Spleen (tissue), 11 donors: ENCODE data around the gene NOA1. TPM values are rescaled to one million over a fixed set of nuclear protein-coding genes. Genes with fewer than 3 reads are reported as not detected.
"Not testable (repeated sequence)": the region's sequence is repeated elsewhere in the genome, so short reads cannot be mapped to it uniquely, and the experiment has no call there.

Experiments used
- DNase-seq: peaks from one replicate; pipeline ENCODE4 v3.0.0-alpha.2; 2020
- H3K27ac ChIP-seq, 8 donors: fragments of 200-600 bp; sonication (generic) in 7 of 8; 1 replicate in 4 of 8; 2 replicates in 4 of 8; pipeline versions ENCODE4 v1.5.0 to v1.8.0; 2016 to 2021; ENCODE audit warnings: inconsistent platforms in 4 of 8, mild to moderate bottlenecking in 4 of 8, moderate library complexity in 1 of 8
- H3K27me3 ChIP-seq, 7 donors: fragments of 200-600 bp; sonication (generic) in 6 of 7; replicated peaks in 1 of 7; 1 replicate in 4 of 7; 2 replicates in 3 of 7; pipeline versions ENCODE4 v1.5.0 to v1.8.0; 2016 to 2021; ENCODE audit warnings: inconsistent platforms in 3 of 7, mild to moderate bottlenecking in 1 of 7
- H3K36me3 ChIP-seq, 6 donors: fragments of 200-600 bp; sonication (generic) in 5 of 6; 1 replicate in 4 of 6; 2 replicates in 2 of 6; pipeline versions ENCODE4 v1.5.0 to v1.8.0; 2016 to 2021; ENCODE audit warnings: inconsistent platforms in 2 of 6
- H3K4me1 ChIP-seq, 6 donors: fragments of 200-600 bp; sonication (generic) in 5 of 6; 1 replicate in 3 of 6; 2 replicates in 3 of 6; pipeline versions ENCODE4 v1.5.0 to v1.8.0; 2016 to 2021; ENCODE audit warnings: inconsistent platforms in 3 of 6
- H3K4me3 ChIP-seq, 8 donors: fragments of 200-600 bp; sonication (generic) in 7 of 8; 1 replicate in 4 of 8; 2 replicates in 4 of 8; pipeline versions ENCODE4 v1.5.0 to v1.8.0; 2016 to 2021; ENCODE audit warnings: inconsistent platforms in 4 of 8, mild to moderate bottlenecking in 4 of 8, moderate library complexity in 2 of 8
- H3K9me3 ChIP-seq, 8 donors: fragments of 200-600 bp; sonication (generic) in 7 of 8; 1 replicate in 4 of 8; 2 replicates in 4 of 8; pipeline versions ENCODE4 v1.5.0 to v1.8.0; 2016 to 2021; ENCODE audit warnings: inconsistent platforms in 4 of 8
- POLR2A ChIP-seq, 3 donors: fragments of 450-650 bp; IDR thresholded peaks; one replicate each; pipeline ENCODE4 v1.5.1; 2017; ENCODE audit warnings: antibody characterized with exemption in 3 of 3, mild to moderate bottlenecking in 1 of 3
- POLR2AphosphoS5 ChIP-seq, 3 donors: sonication (generic); formaldehyde crosslinking; IDR thresholded peaks; one replicate each; pipeline ENCODE4 v1.5.1; 2017; ENCODE audit warnings: antibody characterized with exemption in 3 of 3
- WGBS, 5 donors: extraction: QIAGEN DNeasy Blood & Tissue Kit in 3 of 5; methylation state at CpG; one replicate each; pipeline versions ENCODE4 v1.1.5 to v1.1.7; 2013 to 2018; 5-methylcytosine and 5-hydroxymethylcytosine counted together
- intact Hi-C: fragments of 100-400 bp; cut with DNase I; formaldehyde crosslinking; loops from one replicate; pipeline ENCODE4 v1.15.0; 2023; ENCODE audit warnings: low total_unique reads
- polyA plus RNA-seq, 3 donors: library from polyadenylated mRNA; stranded (reverse); fragments of 200-250 nt; gene quantifications; one replicate each; pipeline ENCODE4 v1.2.1, GENCODE V29; 2013
- small RNA-seq, 4 donors: library from RNA; depleted of rRNA; stranded (forward); fragments of <200 nt; gene quantifications; one replicate each; pipeline ENCODE3, GENCODE V24; 2016
- total RNA-seq, 7 donors: library from RNA; depleted of rRNA in 3 of 7; stranded (reverse); fragments of >200 nt in 3 of 7; fragmentation: NEBNext Ultra II Directional in 4 of 7; extraction: Animal tissue kit (Norgen Biotek cat#: 25700) in 4 of 7; gene quantifications; one replicate each; pipeline versions ENCODE4 v1.1.0 to v1.2.1, GENCODE V29; 2016 to 2021
- TF ChIP-seq, protein P1 (sequence below), 11 experiments: fragments of 200-600 bp in 7 of 11; fragments of 450-650 bp in 4 of 11; sonication (generic) in 4 of 11; IDR thresholded peaks in 8 of 11; conservative IDR thresholded peaks in 3 of 11; 1 replicate in 7 of 11; 2 replicates in 4 of 11; pipeline versions ENCODE4 v1.4.0 to v1.8.0; 2016 to 2021; ENCODE audit warnings: antibody characterized with exemption in 11 of 11, inconsistent platforms in 4 of 11, mild to moderate bottlenecking in 1 of 11
- donor health status: healthy with polysubstance abuse.
- donor health status: DM: no; HTN: no; CAD: no; lungs with moderate emphysema.
- donor health status: DM: no; HTN: no; CAD: no.
- donor health status: Bipolar disorder and iron deficiency.
- donor health status: healthy.
- donor health status: DM: no; HTN: no; CAD: no.
- donor health status: DM: yes; HTN: yes; CAD: no.

NOA1 gene
- total and polyA plus RNA-seq, 10 donors: 7.4 to 21.4 (median 14.2) TPM

GRCh38 chr4:56927196-56927595 is 50.2 kb downstream of the NOA1 start:
- H3K4me1 ChIP-seq: peaks cover 0 to 6% (median 0%) of the 10 kb centered on the region in 6 donors
- H3K27me3 ChIP-seq: no peaks in the 10 kb centered on the region
- no peak overlapping the region for H3K27ac ChIP-seq
- TF ChIP-seq POLR2A (IDR thresholded peaks at IDR 0.05) (no peak), POLR2AphosphoS5 (IDR thresholded peaks at IDR 0.05) (no peak)
- TF ChIP-seq, protein P1, sequence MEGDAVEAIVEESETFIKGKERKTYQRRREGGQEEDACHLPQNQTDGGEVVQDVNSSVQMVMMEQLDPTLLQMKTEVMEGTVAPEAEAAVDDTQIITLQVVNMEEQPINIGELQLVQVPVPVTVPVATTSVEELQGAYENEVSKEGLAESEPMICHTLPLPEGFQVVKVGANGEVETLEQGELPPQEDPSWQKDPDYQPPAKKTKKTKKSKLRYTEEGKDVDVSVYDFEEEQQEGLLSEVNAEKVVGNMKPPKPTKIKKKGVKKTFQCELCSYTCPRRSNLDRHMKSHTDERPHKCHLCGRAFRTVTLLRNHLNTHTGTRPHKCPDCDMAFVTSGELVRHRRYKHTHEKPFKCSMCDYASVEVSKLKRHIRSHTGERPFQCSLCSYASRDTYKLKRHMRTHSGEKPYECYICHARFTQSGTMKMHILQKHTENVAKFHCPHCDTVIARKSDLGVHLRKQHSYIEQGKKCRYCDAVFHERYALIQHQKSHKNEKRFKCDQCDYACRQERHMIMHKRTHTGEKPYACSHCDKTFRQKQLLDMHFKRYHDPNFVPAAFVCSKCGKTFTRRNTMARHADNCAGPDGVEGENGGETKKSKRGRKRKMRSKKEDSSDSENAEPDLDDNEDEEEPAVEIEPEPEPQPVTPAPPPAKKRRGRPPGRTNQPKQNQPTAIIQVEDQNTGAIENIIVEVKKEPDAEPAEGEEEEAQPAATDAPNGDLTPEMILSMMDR (IDR thresholded peaks at IDR 0.05 in 8 of 11, conservative IDR thresholded peaks at IDR 0.05 in 3 of 11): no peak
- intact Hi-C loops: no loop called here
- 67 to 96% (median 81%) methylated on average over 2 of the region's 2 CpGs for WGBS, 5 donors
- H3K36me3 ChIP-seq: peaks cover 0 to 100% (median 49%) of the 10 kb centered on the region in 6 donors
- H3K9me3 ChIP-seq: no peaks in the 10 kb centered on the region
- H3K4me3 ChIP-seq: no peak overlapping the region
- DNase-seq: no peak

DNA sequence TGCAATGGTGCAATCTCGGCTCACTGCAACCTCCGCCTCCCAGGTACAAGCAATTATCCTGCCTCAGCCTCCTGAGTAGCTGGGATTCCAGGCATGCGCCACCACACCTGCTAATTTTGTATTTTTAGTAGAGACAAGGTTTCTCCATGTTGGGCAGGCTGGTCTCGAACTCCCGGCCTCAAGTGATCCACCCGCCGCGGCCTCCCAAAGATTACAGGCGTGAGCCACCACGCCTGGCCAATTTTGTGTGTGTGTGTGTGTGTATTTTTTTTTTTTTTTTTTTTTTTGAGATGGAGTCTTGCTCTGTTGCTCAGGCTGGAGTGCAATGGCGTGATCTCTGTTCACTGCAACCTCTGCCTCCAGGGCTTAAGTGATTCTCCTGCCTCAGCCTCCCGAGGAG is 62.4 kb downstream of the NOA1 start:
- H3K27ac ChIP-seq, H3K9me3 ChIP-seq, H3K4me3 ChIP-seq, H3K27me3 ChIP-seq, intact Hi-C loops: not testable (repeated sequence)
- H3K4me1 ChIP-seq: peaks cover 32 to 88% (median 73%) of the 10 kb centered on the region in 6 donors
- peaks cover 0 to 75% (median 12%) of the 10 kb centered on the region in 6 donors for H3K36me3 ChIP-seq
- 96 to 99% (median 98%) methylated on average over 12 of the region's 12 CpGs for WGBS, 5 donors
- DNase-seq: peak; percentile 37

DNA sequence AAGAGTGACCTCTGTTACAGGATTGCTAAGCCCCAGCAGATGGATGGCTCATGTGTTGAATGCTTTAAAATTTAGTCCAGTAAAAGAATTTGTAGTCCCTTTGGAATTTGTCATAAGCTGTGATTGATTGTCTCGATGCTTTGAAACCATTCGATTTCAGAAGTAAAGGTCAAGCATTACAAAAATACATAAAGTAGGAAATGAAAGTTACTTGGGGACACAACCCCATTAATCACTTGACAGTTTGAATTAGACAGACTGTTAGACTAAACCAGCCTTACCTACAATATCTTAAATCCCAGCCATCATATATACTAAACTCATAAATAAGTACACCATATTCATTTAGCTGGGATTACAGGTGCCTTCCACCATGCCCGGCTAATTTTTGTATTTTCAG is 63.1 kb downstream of the NOA1 start:
- TF ChIP-seq POLR2AphosphoS5 (IDR thresholded peaks at IDR 0.05): no peak
- TF ChIP-seq, protein P1 (IDR thresholded peaks at IDR 0.05 in 8 of 11, conservative IDR thresholded peaks at IDR 0.05 in 3 of 11): no peak
- TF ChIP-seq POLR2A (IDR thresholded peaks at IDR 0.05): no peak
- 56 to 66% (median 63%) methylated on average over 3 of the region's 3 CpGs for WGBS, 5 donors
- no peak overlapping the region for H3K4me3 ChIP-seq
- peaks cover 35 to 94% (median 78%) of the 10 kb centered on the region in 6 donors for H3K4me1 ChIP-seq
- no peak for DNase-seq
- no peaks in the 10 kb centered on the region for H3K9me3 ChIP-seq
- peaks cover 0 to 68% (median 8%) of the 10 kb centered on the region in 6 donors for H3K36me3 ChIP-seq
- H3K27ac ChIP-seq: peak overlapping the region in 1 of 8 donors; percentile 15
- H3K27me3 ChIP-seq: no peaks in the 10 kb centered on the region
- intact Hi-C loops: no loop called here

Small RNAs within 50 kb of the gene (small RNA-seq; reads per million reads assigned to genes)
- 0 reads per million in 4 donors for gene RNU6-998P

Other genes starting within 250 kb of the NOA1 start
- gene SPINK2, start 155.9 kb downstream of the NOA1 start, total RNA-seq: 1 to 10 TPM in 4 of 7 donors, under 1 TPM in 1, not detected in 2; 0.88 to 8.2 (median 1.1) TPM
- gene SPINK2, start 155.9 kb downstream of the NOA1 start, polyA plus RNA-seq: 1 to 10 TPM; 1.4 to 3.1 (median 2.3) TPM
- 10 to 100 TPM; 34.2 to 45.4 (median 40.8) TPM for gene REST, start 69.7 kb downstream of the NOA1 start, total RNA-seq
- gene REST, start 69.7 kb downstream of the NOA1 start, polyA plus RNA-seq: 1 to 10 TPM; 3.6 to 6.0 (median 5.3) TPM
- 100 to 1,000 TPM in 2 of 7 donors, 10 to 100 TPM in 5; 78.4 to 119 (median 96.6) TPM for gene POLR2B, start 1.3 kb upstream of the NOA1 start, total RNA-seq
- 10 to 100 TPM; 27.4 to 37.9 (median 36.1) TPM for gene POLR2B, start 1.3 kb upstream of the NOA1 start, polyA plus RNA-seq
- gene IGFBP7, start 132.8 kb upstream of the NOA1 start, total RNA-seq: 100 to 1,000 TPM; 450 to 947 (median 589) TPM
- 100 to 1,000 TPM; 127 to 444 (median 249) TPM for gene IGFBP7, start 132.8 kb upstream of the NOA1 start, polyA plus RNA-seq